Thoracic aorta (tissue), 2 donors: Measurements from ENCODE around the gene RASAL1. TPM values are rescaled to one million over a fixed set of nuclear protein-coding genes. Genes with fewer than 3 reads are reported as not detected.
A peak's percentile ranks its signal among the peaks of the same experiment; 100 is the strongest.

ENCODE experiments used
- ATAC-seq: fragments of 150-250 bp; one replicate; pipeline ENCODE4 v1.8.0; 2017; ENCODE audit warnings: low read depth; ENCODE audit not compliant: insufficient number of reproducible peaks, low FRiP score
- DNase-seq: peaks from one replicate; pipeline ENCODE4 v3.0.0-alpha.2; 2020; ENCODE audit warnings: low spot score
- H3K27ac ChIP-seq, 2 donors: fragments of 200-600 bp; sonication (generic); 1 replicate in 1 of 2; 2 replicates in 1 of 2; pipeline ENCODE4 v1.5.1; 2016; ENCODE audit warnings: mild to moderate bottlenecking in 2 of 2, moderate library complexity in 2 of 2
- H3K27me3 ChIP-seq: fragments of 200-600 bp; sonication (generic); replicated peaks from 2 replicates; pipeline ENCODE4 v1.6.0; 2016; ENCODE audit warnings: mild to moderate bottlenecking; ENCODE audit not compliant: insufficient read depth
- H3K36me3 ChIP-seq: fragments of 200-600 bp; sonication (generic); one replicate; pipeline ENCODE4 v1.5.1; 2016
- H3K4me1 ChIP-seq, 2 donors: fragments of 200-600 bp; sonication (generic); 1 replicate in 1 of 2; 2 replicates in 1 of 2; pipeline versions ENCODE4 v1.5.1 to v1.6.0; 2016; ENCODE audit warnings: low read depth in 2 of 2, mild to moderate bottlenecking in 1 of 2; ENCODE audit not compliant: control insufficient read depth in 1 of 2
- H3K4me3 ChIP-seq: fragments of 200-600 bp; sonication (generic); 2 replicates; pipeline ENCODE4 v1.5.1; 2016; ENCODE audit warnings: mild to moderate bottlenecking
- H3K9me3 ChIP-seq: fragments of 200-600 bp; sonication (generic); 2 replicates; pipeline ENCODE4 v1.5.1; 2016
- total RNA-seq, 2 donors: library from RNA; depleted of rRNA; stranded (reverse); fragments of >200 nt; gene quantifications; one replicate each; pipeline versions ENCODE4 v1.1.0 to v1.2.3, GENCODE V29; 2016
- TF ChIP-seq, protein P1 (sequence below): fragments of 200-600 bp; sonication (generic); IDR thresholded peaks from one replicate; pipeline ENCODE4 v1.5.1; 2019; ENCODE audit warnings: antibody characterized with exemption

The RASAL1 gene
- total RNA-seq, 2 donors from 2014 or later: 2.0 TPM; not detected in 1

DNA sequence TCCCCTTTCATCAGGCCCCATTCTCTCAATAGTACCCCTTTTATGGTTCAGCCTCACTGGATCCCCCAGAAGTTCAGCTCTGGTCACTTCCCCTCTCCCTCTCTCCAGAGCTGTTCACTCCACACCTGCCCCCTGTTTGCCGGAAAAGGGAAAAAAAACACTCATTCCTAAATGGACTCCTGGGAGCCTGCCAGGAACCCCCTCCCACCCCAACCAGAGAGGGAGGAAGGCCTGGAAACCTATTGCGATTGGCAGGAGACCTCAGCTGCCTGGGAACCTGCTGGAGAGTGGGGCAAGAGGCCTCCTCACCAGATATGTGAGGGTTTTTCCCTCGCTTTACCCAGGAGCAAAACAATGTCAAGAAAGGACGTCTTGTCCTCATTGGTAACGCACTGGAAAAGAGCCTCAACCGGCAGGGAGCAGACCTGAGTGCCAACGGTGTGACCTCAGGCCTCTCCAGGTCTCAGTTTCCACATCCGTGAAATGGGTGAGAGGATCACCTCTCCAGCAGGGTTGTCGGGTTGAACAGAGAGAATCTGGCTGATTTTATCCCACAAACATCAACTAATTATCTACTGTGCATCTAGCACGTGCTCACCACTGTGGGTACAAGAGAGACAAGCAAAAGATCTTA, 74.4 kb downstream of the RASAL1 start:
- no peak overlapping the region for H3K4me3 ChIP-seq
- TF ChIP-seq, protein P1, sequence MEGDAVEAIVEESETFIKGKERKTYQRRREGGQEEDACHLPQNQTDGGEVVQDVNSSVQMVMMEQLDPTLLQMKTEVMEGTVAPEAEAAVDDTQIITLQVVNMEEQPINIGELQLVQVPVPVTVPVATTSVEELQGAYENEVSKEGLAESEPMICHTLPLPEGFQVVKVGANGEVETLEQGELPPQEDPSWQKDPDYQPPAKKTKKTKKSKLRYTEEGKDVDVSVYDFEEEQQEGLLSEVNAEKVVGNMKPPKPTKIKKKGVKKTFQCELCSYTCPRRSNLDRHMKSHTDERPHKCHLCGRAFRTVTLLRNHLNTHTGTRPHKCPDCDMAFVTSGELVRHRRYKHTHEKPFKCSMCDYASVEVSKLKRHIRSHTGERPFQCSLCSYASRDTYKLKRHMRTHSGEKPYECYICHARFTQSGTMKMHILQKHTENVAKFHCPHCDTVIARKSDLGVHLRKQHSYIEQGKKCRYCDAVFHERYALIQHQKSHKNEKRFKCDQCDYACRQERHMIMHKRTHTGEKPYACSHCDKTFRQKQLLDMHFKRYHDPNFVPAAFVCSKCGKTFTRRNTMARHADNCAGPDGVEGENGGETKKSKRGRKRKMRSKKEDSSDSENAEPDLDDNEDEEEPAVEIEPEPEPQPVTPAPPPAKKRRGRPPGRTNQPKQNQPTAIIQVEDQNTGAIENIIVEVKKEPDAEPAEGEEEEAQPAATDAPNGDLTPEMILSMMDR: no peak
- peaks cover 5% of the 10 kb centered on the region for H3K27me3 ChIP-seq
- H3K27ac ChIP-seq: no peak overlapping the region
- no peak for DNase-seq
- H3K36me3 ChIP-seq: no peaks in the 10 kb centered on the region
- H3K4me1 ChIP-seq: peaks cover 6 to 13% of the 10 kb centered on the region in 2 donors
- no peaks in the 10 kb centered on the region for H3K9me3 ChIP-seq
- no peak for ATAC-seq

DNA sequence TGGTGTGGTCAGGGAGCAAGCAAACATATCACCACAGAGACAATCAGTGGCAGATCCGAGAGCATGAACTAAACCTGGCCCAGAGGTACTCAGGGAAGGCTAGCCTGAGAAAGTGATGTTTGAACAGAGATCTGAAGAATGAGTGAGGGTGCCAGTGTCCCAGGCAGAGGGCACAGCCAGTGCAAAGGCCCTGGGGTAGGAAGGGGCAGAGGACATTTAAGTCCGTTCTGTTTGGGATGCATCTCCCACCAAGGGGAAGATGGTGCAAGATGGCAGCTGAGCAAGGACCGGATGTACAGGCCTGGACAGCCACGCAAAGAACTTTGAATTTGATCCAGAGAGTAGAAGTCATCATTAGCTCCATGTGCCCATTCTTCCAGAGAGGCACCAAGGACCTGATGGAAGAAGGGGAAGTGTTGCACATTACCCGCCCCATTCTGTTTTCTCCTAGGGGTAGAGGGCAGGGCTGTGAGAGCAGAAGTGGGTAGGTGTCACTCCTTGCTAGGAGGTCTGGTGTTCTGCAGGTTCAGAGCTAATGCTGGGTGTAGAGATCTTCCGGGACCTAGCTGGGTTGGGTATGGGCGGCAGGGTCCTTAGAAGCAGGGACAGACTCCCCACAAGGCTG, 75.1 kb downstream of the RASAL1 start:
- no peak overlapping the region for H3K4me3 ChIP-seq
- H3K9me3 ChIP-seq: no peaks in the 10 kb centered on the region
- H3K36me3 ChIP-seq: no peaks in the 10 kb centered on the region
- H3K4me1 ChIP-seq: peaks cover 6 to 13% of the 10 kb centered on the region in 2 donors
- TF ChIP-seq, protein P1: no peak
- no peak overlapping the region for H3K27ac ChIP-seq
- no peak for DNase-seq
- H3K27me3 ChIP-seq: peaks cover 5% of the 10 kb centered on the region
- no peak for ATAC-seq

- peaks cover 5% of the 10 kb centered on the region for H3K27me3 ChIP-seq
- ATAC-seq: no peak
- TF ChIP-seq, protein P1: no peak
These were observed 76.4 kb downstream of the RASAL1 start for GRCh38 chr12:113059071-113059595.

DNA sequence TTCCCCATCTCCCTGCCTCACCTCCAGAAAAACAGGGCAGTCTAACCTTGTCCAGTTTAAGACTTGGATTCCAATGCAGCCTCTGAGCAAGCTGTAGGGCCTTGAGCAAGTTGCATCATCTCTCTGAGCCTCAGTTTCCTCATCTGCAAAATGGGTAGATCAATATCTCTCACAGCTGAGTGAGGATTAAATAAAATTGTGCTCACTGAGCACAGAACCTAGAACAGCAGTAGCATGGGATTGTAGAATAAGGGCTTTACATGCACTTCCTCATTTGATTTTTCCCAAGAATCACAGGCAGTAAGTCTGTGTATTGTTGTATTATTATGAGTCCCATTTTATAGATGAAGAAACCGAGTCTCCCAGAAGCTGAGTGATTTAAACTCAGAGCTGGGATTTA, 77.0 kb downstream of the RASAL1 start:
- ATAC-seq: no peak
- H3K4me1 ChIP-seq: peaks cover 6 to 13% of the 10 kb centered on the region in 2 donors
- DNase-seq: no peak
- no peak overlapping the region for H3K4me3 ChIP-seq
- TF ChIP-seq, protein P1: no peak
- H3K27ac ChIP-seq: no peak overlapping the region
- no peaks in the 10 kb centered on the region for H3K9me3 ChIP-seq
- H3K36me3 ChIP-seq: no peaks in the 10 kb centered on the region
- H3K27me3 ChIP-seq: peaks cover 4% of the 10 kb centered on the region

More at GRCh38 chr12:113059071-113059595, 76.4 kb downstream of the RASAL1 start:
- Histone ChIP-seq H3K27ac (no peak overlapping the region), H3K4me1 (peaks cover 6 to 13% of the 10 kb centered on the region in 2 donors), H3K9me3 (no peaks in the 10 kb centered on the region), H3K36me3 (no peaks in the 10 kb centered on the region), H3K4me3 (no peak overlapping the region)
- no peak for DNase-seq

DNA sequence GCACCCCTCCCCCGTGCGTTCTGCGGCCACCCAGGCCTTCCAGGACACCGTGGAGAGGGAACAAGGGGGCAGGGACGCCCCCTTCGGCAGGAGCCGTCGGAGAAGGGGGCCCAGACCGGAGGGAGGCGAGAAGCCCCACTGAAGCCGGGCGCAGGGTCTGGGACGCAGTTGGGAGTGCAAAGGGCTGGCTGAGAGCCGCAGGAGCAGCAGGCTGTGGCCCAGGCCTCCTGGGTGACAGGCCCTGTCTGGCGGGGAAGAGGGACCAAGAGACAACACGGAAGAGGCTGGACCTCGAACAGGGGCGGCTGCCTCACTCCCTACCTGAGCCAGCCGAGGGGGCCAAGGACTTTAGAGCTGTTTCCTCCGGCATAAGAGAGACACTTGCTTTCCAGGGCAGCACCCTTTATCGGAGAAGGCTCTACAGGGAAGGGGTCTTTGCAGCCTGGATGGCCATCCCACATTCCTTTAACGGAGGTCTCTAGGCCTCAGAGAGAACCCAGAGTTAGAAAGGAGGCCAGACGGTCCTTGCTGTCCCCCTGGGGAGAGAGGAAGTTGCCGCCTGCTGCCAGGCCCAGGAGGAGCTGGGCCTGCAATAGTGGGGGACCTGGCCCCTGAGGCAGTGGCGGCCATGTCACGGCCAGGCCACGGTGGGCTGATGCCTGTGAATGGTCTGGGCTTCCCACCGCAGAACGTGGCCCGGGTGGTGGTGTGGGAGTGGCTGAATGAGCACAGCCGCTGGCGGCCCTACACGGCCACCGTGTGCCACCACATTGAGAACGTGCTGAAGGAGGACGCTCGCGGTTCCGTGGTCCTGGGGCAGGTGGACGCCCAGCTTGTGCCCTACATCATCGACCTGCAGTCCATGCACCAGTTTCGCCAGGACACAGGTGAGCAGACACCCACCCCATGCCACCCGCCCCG, 77.7 kb downstream of the RASAL1 start:
- DNase-seq (no peak), ATAC-seq (no peak)
- Histone ChIP-seq H3K4me1 (peaks cover 6 to 13% of the 10 kb centered on the region in 2 donors), H3K9me3 (no peaks in the 10 kb centered on the region), H3K4me3 (peak overlapping the region; percentile 73), H3K36me3 (no peaks in the 10 kb centered on the region), H3K27ac (no peak overlapping the region), H3K27me3 (no peaks in the 10 kb centered on the region)
- TF ChIP-seq, protein P1: no peak
